Adrenal gland (tissue), 12 donors: ENCODE measurements around the gene SORL1. TPM values are rescaled to one million over a fixed set of nuclear protein-coding genes. Genes with fewer than 3 reads are reported as not detected.
A peak's percentile ranks its signal among the peaks of the same experiment; 100 is the strongest.
"Not testable (repeated sequence)": the region's sequence is repeated elsewhere in the genome, so short reads cannot be mapped to it uniquely, and the experiment has no call there.

ENCODE experiments used
- DNase-seq, 7 donors: peaks; one replicate each; pipeline ENCODE4 v3.0.0-alpha.2; 2019 to 2020
- H3K27ac ChIP-seq, 5 donors: fragments of 200-600 bp; sonication (generic) in 4 of 5; 1 replicate in 3 of 5; 2 replicates in 2 of 5; pipeline versions ENCODE4 v1.5.1 to v1.8.0; 2016 to 2020; ENCODE audit warnings: mild to moderate bottlenecking in 1 of 5
- H3K27me3 ChIP-seq: fragments of 200-600 bp; 2 replicates; pipeline ENCODE4 v1.8.0; 2021
- H3K36me3 ChIP-seq, 2 donors: fragments of 200-600 bp; replicated peaks in 1 of 2; 1 replicate in 1 of 2; 2 replicates in 1 of 2; pipeline versions ENCODE4 v1.5.1 to v1.8.0; 2018 to 2022
- H3K4me1 ChIP-seq, 2 donors: fragments of 200-600 bp; replicated peaks in 1 of 2; 1 replicate in 1 of 2; 2 replicates in 1 of 2; pipeline versions ENCODE4 v1.5.1 to v1.8.0; 2018 to 2021
- H3K4me3 ChIP-seq, 4 donors: fragments of 200-600 bp; sonication (generic) in 3 of 4; one replicate each; pipeline ENCODE4 v1.5.1; 2016 to 2018
- H3K9me3 ChIP-seq, 3 donors: fragments of 200-600 bp; sonication (generic) in 1 of 3; replicated peaks in 1 of 3; 1 replicate in 2 of 3; 2 replicates in 1 of 3; pipeline versions ENCODE4 v1.5.1 to v1.8.0; 2016 to 2021
- CTCF ChIP-seq, 6 experiments: fragments of 450-650 bp in 4 of 6; fragments of 200-600 bp in 2 of 6; sonication (generic) in 1 of 6; IDR thresholded peaks; 1 replicate in 5 of 6; 2 replicates in 1 of 6; pipeline versions ENCODE4 v1.5.1 to v1.8.0; 2016 to 2021; ENCODE audit warnings: antibody characterized with exemption in 6 of 6, mild to moderate bottlenecking in 2 of 6, moderate library complexity in 1 of 6
- POLR2A ChIP-seq, 2 donors: fragments of 450-650 bp; IDR thresholded peaks; one replicate each; pipeline ENCODE4 v1.6.1; 2017; ENCODE audit warnings: antibody characterized with exemption in 2 of 2, mild to moderate bottlenecking in 2 of 2, moderate library complexity in 1 of 2
- WGBS, 4 donors: extraction: QIAGEN DNeasy Blood & Tissue Kit in 2 of 4; methylation state at CpG; one replicate each; pipeline versions ENCODE4 v1.1.5 to v1.1.7; 2013 to 2017; 5-methylcytosine and 5-hydroxymethylcytosine counted together
- intact Hi-C, 2 donors: fragments of 100-400 bp; cut with DNase I; formaldehyde crosslinking; loops; one replicate each; pipeline versions ENCODE4 v1.14.1 to v1.15.0; 2022 to 2023
- polyA plus RNA-seq, 3 donors: library from polyadenylated mRNA; stranded (reverse); fragments of 200-250 nt in 2 of 3; fragments of 350-450 nt in 1 of 3; fragmentation: Illumina TruSeq in 1 of 3; extraction: RNeasy Lipid Tissue Mini Kit (QIAGEN cat#74804) in 1 of 3; gene quantifications; one replicate each; pipeline ENCODE4 v1.2.3, GENCODE V29; 2013 to 2014
- total RNA-seq, 9 donors: library from RNA; depleted of rRNA in 4 of 9; stranded (reverse); fragments of >200 nt in 4 of 9; fragments of 120-200 nt in 1 of 9; fragmentation: NEBNext Ultra II Directional in 1 of 9; extraction: Animal tissue kit (Norgen Biotek cat#: 25700) in 1 of 9; gene quantifications; one replicate each; pipeline versions ENCODE4 v1.1.0 to v1.2.4, GENCODE V29; 2013 to 2023
- donor health status: healthy with polysubstance abuse.
- donor health status: Bipolar disorder and iron deficiency.
- donor health status: DM: yes; HTN: yes; CAD: no.
- donor health status: DM: no; HTN: no; CAD: no.
- donor health status: DM: no; HTN: no; CAD: no.
- donor health status: DM: yes; HTN: yes; CAD: no.

The SORL1 gene
- total and polyA plus RNA-seq, 12 donors = 1.0 to 28.6 (median 8.9) TPM

GRCh38 chr11:121476379-121477032, 24.4 kb downstream of the SORL1 start:
- Histone ChIP-seq H3K27me3 (no peaks in the 10 kb centered on the region), H3K36me3 (no peaks in the 10 kb centered on the region), H3K9me3 (no peaks in the 10 kb centered on the region), H3K4me1 (peaks cover 0 to 4% of the 10 kb centered on the region in 2 donors), H3K27ac (no peak overlapping the region), H3K4me3 (no peak overlapping the region)
- TF ChIP-seq POLR2A (IDR thresholded peaks at IDR 0.05) (no peak), CTCF (IDR thresholded peaks at IDR 0.05) (no peak)
- intact Hi-C loops = no loop called here
- DNase-seq = no peak
- 75 to 78% (median 77%) methylated on average over 4 to 5 of the region's 5 CpGs for WGBS, 4 donors

- Histone ChIP-seq H3K27me3 (no peaks in the 10 kb centered on the region), H3K9me3 (no peaks in the 10 kb centered on the region), H3K4me1 (peaks cover 0 to 1% of the 10 kb centered on the region in 2 donors), H3K36me3 (no peaks in the 10 kb centered on the region), H3K4me3 (no peak overlapping the region), H3K27ac (no peak overlapping the region)
- WGBS, 4 donors = 92% methylated on average over 17 to 18 of the region's 18 CpGs
- no peak for DNase-seq
- intact Hi-C loops = no loop called here
- TF ChIP-seq POLR2A (IDR thresholded peaks at IDR 0.05) = no peak
- no peak for TF ChIP-seq CTCF (IDR thresholded peaks at IDR 0.05)
These were observed 26.2 kb downstream of the SORL1 start for GRCh38 chr11:121478226-121478894.

- WGBS, 4 donors = 39 to 45% (median 42%) methylated on average over 23 to 25 of the region's 25 CpGs
- Histone ChIP-seq H3K27me3 (no peaks in the 10 kb centered on the region), H3K4me1 (no peaks in the 10 kb centered on the region), H3K4me3 (no peak overlapping the region), H3K9me3 (no peaks in the 10 kb centered on the region), H3K27ac (no peak overlapping the region), H3K36me3 (no peaks in the 10 kb centered on the region)
- no peak for TF ChIP-seq POLR2A (IDR thresholded peaks at IDR 0.05)
- no peak for TF ChIP-seq CTCF (IDR thresholded peaks at IDR 0.05)
- DNase-seq = no peak
- intact Hi-C loops = no loop called here
These were observed 27.0 kb downstream of the SORL1 start for GRCh38 chr11:121478895-121479697.

- Histone ChIP-seq H3K4me3 (no peak overlapping the region), H3K27ac (no peak overlapping the region), H3K36me3 (no peaks in the 10 kb centered on the region), H3K9me3 (no peaks in the 10 kb centered on the region), H3K27me3 (no peaks in the 10 kb centered on the region), H3K4me1 (no peaks in the 10 kb centered on the region)
- intact Hi-C loops = no loop called here
- WGBS, 4 donors = 61 to 84% (median 80%) methylated on average over 6 to 7 of the region's 7 CpGs
- TF ChIP-seq CTCF (IDR thresholded peaks at IDR 0.05) (no peak), POLR2A (IDR thresholded peaks at IDR 0.05) (no peak)
- no peak for DNase-seq
These were observed 27.7 kb downstream of the SORL1 start for GRCh38 chr11:121479698-121480238.

- peak overlapping the region in 1 of 5 donors; percentile 29 for H3K27ac ChIP-seq
- H3K9me3 ChIP-seq, DNase-seq, H3K4me1 ChIP-seq, H3K27me3 ChIP-seq, H3K4me3 ChIP-seq, intact Hi-C loops, H3K36me3 ChIP-seq: not testable (repeated sequence)
- WGBS, 4 donors = 58 to 70% (median 69%) methylated on average over 2 of the region's 2 CpGs
These were observed 29.5 kb downstream of the SORL1 start for GRCh38 chr11:121481484-121482230.
